ENCODE results near the gene PPM1E. TPM values are rescaled to one million over a fixed set of nuclear protein-coding genes. Genes with fewer than 3 reads are reported as not detected.

The PPM1E gene
- total and polyA plus RNA-seq, 2 of the 8 experiments (the other 6 are each of a cell fraction or from before 2014, with no cell fraction given), result 5.0 to 10.4 TPM

- H2BK120ac ChIP-seq (replicated peaks; ENCODE audit: low read depth, low read length), result no peak overlapping the region
- no peak overlapping the region for H3K18ac ChIP-seq (ENCODE audit: extremely low read depth, low read length)
- no peak overlapping the region for H3K23ac ChIP-seq (ENCODE audit: insufficient read length)
- H2BK15ac ChIP-seq (ENCODE audit: low read length), result no peak overlapping the region
- no peak overlapping the region for H2AK5ac ChIP-seq (ENCODE audit: low read depth, low read length)
- no peak overlapping the region for H3K4ac ChIP-seq (replicated peaks; ENCODE audit: insufficient read length, low read depth, low read length)
- no peak overlapping the region for H3K4me2 ChIP-seq (ENCODE audit: insufficient read depth in 1 of 2, low read depth in 2 of 2, low read length in 2 of 2)
- no peak overlapping the region for H2BK20ac ChIP-seq (ENCODE audit: low read length)
- H3K27ac ChIP-seq (ENCODE audit: low read depth, low read length), result no peak overlapping the region
- H3K56ac ChIP-seq (replicated peaks; ENCODE audit: insufficient read length, low read depth, low read length), result no peak overlapping the region
- no peaks in the 10 kb centered on the region for H3K4me1 ChIP-seq (replicated peaks in 1 of 4; ENCODE audit: control insufficient read depth in 3 of 4, insufficient read depth in 4 of 4, low read length in 3 of 4)
- no peaks in the 10 kb centered on the region for H3K23me2 ChIP-seq (ENCODE audit: low read depth, low read length)
- 87% methylated on average over 2 of the region's 2 CpGs; no CpG with 5 or more reads in 1 of the 2 experiments for WGBS, 2 experiments (ENCODE audit: extremely low coverage in 1 of 2, insufficient coverage in 1 of 2, insufficient read length in 1 of 2, insufficient replicate concordance in 2 of 2, low coverage in 1 of 2, low lambda C conversion rate in 2 of 2, missing lambda C conversion rate in 1 of 2)
- no peak overlapping the region for H3K9ac ChIP-seq (replicated peaks in 1 of 4; ENCODE audit: extremely low read depth in 1 of 4, low read depth in 3 of 4, low read length in 3 of 4)
- H4K20me1 ChIP-seq (replicated peaks in 1 of 2; ENCODE audit: control insufficient read depth in 1 of 2, insufficient read depth in 2 of 2, low read length in 2 of 2), result no peaks in the 10 kb centered on the region
- H3K27me3 ChIP-seq (replicated peaks in 1 of 4; ENCODE audit: control insufficient read depth in 3 of 4, extremely low read depth in 1 of 4, insufficient read depth in 3 of 4, low read length in 3 of 4), result no peaks in the 10 kb centered on the region
- FAIRE-seq (no peak), DNase-seq (ENCODE audit: low read depth in 1 of 2, low spot score in 2 of 2) (no peak)
- H2BK12ac ChIP-seq (ENCODE audit: low read depth, low read length), result no peak overlapping the region
- no peak overlapping the region for H4K8ac ChIP-seq (ENCODE audit: extremely low read depth, insufficient read depth, low read length)
- H2BK5ac ChIP-seq (ENCODE audit: low read depth, low read length), result no peak overlapping the region
- no peaks in the 10 kb centered on the region for H3K9me3 ChIP-seq (ENCODE audit: insufficient read depth in 2 of 2, low read depth in 1 of 2, low read length in 1 of 2)
- H3K4me3 ChIP-seq (ENCODE audit: extremely low read depth in 1 of 4, insufficient read depth in 2 of 4, low read depth in 3 of 4, low read length in 4 of 4), result no peak overlapping the region
- no peak overlapping the region for H2AFZ ChIP-seq (ENCODE audit: low read length)
- no peak overlapping the region for H4K5ac ChIP-seq (ENCODE audit: insufficient read length, low read depth, low read length)
- no peaks in the 10 kb centered on the region for H3K79me1 ChIP-seq (ENCODE audit: low read depth, low read length)
- H3K79me2 ChIP-seq (ENCODE audit: control insufficient read depth in 1 of 2, insufficient read depth in 2 of 2, low read length in 2 of 2), result no peaks in the 10 kb centered on the region
- POLR2A ChIA-PET (ENCODE audit: partially characterized antibody), result interaction anchor here (1.0 kb wide), 1 partner anchor 372 kb away, joined by 3 read pairs; no protein-coding TSS in a partner anchor
- peaks cover 0 to 19% (median 7%) of the 10 kb centered on the region in 4 experiments; a peak in 6 of 8 replicates for H3K36me3 ChIP-seq (ENCODE audit: control insufficient read depth in 2 of 4, insufficient read depth in 4 of 4, low read length in 3 of 4)
- CTCF ChIA-PET (ENCODE audit: partially characterized antibody), result interaction anchor here (0.6 to 1.4 kb wide), 6 partner anchors 32 to 480 kb away, joined by 3 to 5 read pairs (median 3); no protein-coding TSS in a partner anchor
- H4K91ac ChIP-seq (replicated peaks; ENCODE audit: insufficient read length, low read length), result no peak overlapping the region
- H3K14ac ChIP-seq (ENCODE audit: insufficient read length), result no peak overlapping the region
- TF ChIP-seq CBX5 (IDR thresholded peaks at IDR 0.05; ENCODE audit: low read depth, low read length) (no peak), POLR2AphosphoS5 (IDR thresholded peaks at IDR 0.05; ENCODE audit: low read depth, low read length) (no peak), CTCF (IDR thresholded peaks at IDR 0.05; ENCODE audit: control extremely low read depth in 1 of 3, insufficient read depth in 1 of 3, low read depth in 1 of 3, low read length in 3 of 3) (no peak), CEBPB (IDR thresholded peaks at IDR 0.05; ENCODE audit: low read depth, low read length) (no peak), TCF12 (IDR thresholded peaks at IDR 0.05; ENCODE audit: low read depth, low read length) (no peak), MAFK (IDR thresholded peaks at IDR 0.05; ENCODE audit: low read depth, low read length) (no peak), KDM1A (IDR thresholded peaks at IDR 0.05; ENCODE audit: borderline replicate concordance, low read length) (no peak), ZNF274 (IDR thresholded peaks at IDR 0.05; ENCODE audit: borderline replicate concordance, extremely low read depth, low read length) (no peak), SP2 (IDR thresholded peaks at IDR 0.05; ENCODE audit: low read length) (no peak), RAD21 (IDR thresholded peaks at IDR 0.05 in 1 of 2, conservative IDR thresholded peaks at IDR 0.05 in 1 of 2; ENCODE audit: low read depth in 2 of 2, low read length in 2 of 2) (no peak), GABPA (IDR thresholded peaks at IDR 0.05; ENCODE audit: borderline replicate concordance, insufficient read depth, low read length) (no peak), TAF1 (IDR thresholded peaks at IDR 0.05; ENCODE audit: low read depth, low read length) (no peak)
Measured at GRCh38 chr17:59002848-59003247, 247.2 kb downstream of the PPM1E start.

Data from H1 (cell line).